MG63 (cell line): Measurements from ENCODE around the gene FCHSD2. TPM values are rescaled to one million over a fixed set of nuclear protein-coding genes. Genes with fewer than 3 reads are reported as not detected.

ENCODE experiments used
- DNase-seq: peaks from one replicate; pipeline ENCODE4 v3.0.0-alpha.2; 2020
- H3K27me3 ChIP-seq: fragments of 250-450 bp; sonication (Bioruptor Pico); 2 replicates; pipeline ENCODE4 v1.5.1; 2020; ENCODE audit warnings: mild to moderate bottlenecking, moderate library complexity
- H3K36me3 ChIP-seq: fragments of 250-450 bp; sonication (Bioruptor Pico); 2 replicates; pipeline ENCODE4 v1.5.1; 2020; ENCODE audit warnings: mild to moderate bottlenecking, moderate library complexity
- H3K4me3 ChIP-seq: fragments of 250-450 bp; sonication (Bioruptor Pico); 2 replicates; pipeline ENCODE4 v1.5.1; 2020; ENCODE audit warnings: mild to moderate bottlenecking, moderate library complexity
- H3K9me3 ChIP-seq: fragments of 250-450 bp; sonication (Bioruptor Pico); 2 replicates; pipeline ENCODE4 v1.5.1; 2020; ENCODE audit warnings: mild to moderate bottlenecking, moderate library complexity
- total RNA-seq: library from RNA; depleted of rRNA; stranded (reverse); fragments of >200 nt; shearing (Covaris generic); gene quantifications from 2 replicates; pipeline ENCODE4 v1.2.3, GENCODE V29; 2014; ENCODE audit warnings: low replicate concordance

Gene FCHSD2
- total RNA-seq, 1 experiment from 2014 or later, result 8.2 TPM

DNA sequence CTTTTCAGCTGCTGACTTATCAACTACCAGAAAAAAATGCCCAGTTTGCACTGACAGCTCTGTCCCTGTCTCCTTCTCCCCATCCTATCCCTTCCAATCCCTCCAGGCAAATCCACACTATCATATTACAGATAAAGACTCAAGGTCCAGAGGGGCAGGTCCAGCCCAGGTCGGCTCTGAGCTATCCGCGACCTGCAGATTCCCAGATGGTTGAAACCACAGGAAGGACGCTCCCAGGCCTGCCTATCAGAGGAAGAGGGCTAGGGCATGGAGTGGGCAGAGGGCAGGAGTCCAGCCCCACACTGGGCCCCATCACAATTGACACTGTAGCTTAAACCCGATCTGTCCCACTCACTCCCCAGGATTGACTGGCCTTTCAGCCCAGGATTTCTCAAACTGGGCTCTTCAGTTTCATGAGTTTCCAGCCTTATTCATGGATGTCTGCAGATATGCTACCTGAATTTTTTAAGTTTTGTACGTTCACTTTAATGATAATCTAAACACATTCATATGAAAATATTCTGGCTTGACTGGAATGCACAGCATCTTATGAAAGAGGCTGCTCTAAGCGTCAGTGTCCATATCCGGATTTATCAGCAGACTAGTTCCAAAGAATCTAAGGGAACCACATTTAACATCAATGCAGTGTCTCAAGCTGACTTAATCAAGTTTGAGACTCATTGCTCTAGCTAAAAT lies 16.4 kb upstream of the FCHSD2 start:
- H3K27me3 ChIP-seq, result no peaks in the 10 kb centered on the region
- H3K36me3 ChIP-seq, result no peaks in the 10 kb centered on the region
- no peak overlapping the region for H3K4me3 ChIP-seq
- H3K9me3 ChIP-seq, result no peaks in the 10 kb centered on the region
- DNase-seq, result no peak

DNA sequence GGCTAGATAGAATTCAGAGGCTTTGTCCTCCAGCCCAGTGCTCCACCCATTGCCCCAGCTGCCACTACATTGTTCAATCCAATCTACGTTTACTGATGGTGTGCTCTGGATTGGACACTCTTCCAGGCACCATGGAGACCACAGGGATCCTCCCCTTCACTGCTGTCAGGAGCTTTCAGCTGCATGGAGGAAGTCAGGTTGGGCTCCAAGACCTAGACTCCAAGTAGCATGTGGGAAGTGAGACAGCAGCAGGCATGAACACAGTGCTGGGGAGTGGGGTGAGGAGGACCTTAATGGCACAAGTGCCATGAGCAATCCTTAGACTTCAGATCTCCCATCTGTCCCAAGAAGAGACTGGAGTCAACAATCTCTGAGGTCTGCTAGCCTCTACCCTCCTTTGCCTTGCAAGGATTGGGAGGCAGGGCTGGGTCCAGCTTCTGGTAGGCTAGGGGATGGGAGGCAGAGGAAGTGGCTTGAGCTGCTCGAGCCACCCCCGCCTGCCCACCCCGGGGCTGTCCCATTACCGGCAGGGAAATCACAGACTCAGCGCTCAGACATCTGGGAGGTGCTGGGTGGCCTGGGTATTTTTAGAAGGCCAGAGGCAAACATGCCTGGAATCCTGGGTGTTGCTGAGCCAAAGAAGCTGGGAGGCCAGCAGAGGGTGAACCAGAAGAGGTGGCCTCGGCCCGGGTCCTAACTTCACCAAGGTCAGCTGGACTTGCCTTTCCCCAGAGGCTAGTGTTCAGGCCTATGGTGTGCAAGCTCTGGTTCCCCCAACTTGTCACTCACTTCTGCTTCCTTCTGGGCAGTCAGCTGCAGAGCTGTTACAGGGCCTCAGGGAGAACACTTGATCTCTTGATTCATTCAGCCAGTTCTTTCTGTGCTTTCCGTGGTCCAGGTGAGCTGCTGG lies 15.2 kb upstream of the FCHSD2 start:
- Histone ChIP-seq H3K9me3 (no peaks in the 10 kb centered on the region), H3K27me3 (no peaks in the 10 kb centered on the region), H3K36me3 (no peaks in the 10 kb centered on the region), H3K4me3 (no peak overlapping the region)
- no peak for DNase-seq

GRCh38 chr11:73156686-73157085 lies 14.6 kb upstream of the FCHSD2 start:
- Histone ChIP-seq H3K36me3 (no peaks in the 10 kb centered on the region), H3K9me3 (no peaks in the 10 kb centered on the region), H3K27me3 (no peaks in the 10 kb centered on the region), H3K4me3 (no peak overlapping the region)
- DNase-seq, result no peak

DNA sequence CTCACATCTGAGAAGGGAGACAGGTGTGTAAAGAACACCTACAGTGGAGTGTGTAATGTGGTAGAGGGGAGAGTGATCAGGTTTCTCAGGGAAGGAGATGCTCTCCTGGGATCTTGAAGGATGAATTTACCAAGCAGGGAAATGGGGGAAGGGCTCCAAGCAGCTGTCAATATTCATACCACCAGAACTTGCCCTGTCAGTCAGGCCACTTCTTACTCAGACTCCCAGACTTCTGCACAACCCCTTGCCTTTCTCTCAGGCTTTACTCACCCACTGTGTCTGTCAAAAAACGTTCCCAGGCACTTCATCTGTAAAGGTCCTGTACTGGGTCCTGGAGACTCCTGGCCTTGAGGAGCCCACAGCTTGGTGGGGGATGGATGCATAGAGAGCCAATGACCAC lies 14.0 kb upstream of the FCHSD2 start:
- no peaks in the 10 kb centered on the region for H3K27me3 ChIP-seq
- no peak for DNase-seq
- no peaks in the 10 kb centered on the region for H3K9me3 ChIP-seq
- no peak overlapping the region for H3K4me3 ChIP-seq
- no peaks in the 10 kb centered on the region for H3K36me3 ChIP-seq

DNA sequence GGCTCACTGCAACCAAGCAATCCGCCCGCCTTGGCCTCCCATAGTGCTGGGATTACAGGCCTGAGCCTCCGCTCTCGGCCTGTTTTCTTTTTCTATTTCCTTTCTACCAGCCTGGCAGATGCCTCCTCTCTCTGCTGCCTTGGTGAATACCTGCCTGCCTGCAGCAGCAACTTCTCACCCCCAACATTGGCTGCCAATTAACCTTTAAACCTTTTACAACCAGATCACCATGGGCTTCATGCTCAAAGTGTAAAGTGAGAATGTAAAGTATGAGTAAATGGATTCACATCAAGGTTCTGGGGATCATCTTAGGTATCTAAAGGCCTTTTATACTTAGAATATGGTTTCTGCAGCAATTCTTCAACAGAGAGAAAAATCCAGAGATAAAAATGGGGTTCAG lies 13.0 kb upstream of the FCHSD2 start:
- Histone ChIP-seq H3K9me3 (no peaks in the 10 kb centered on the region), H3K27me3 (no peaks in the 10 kb centered on the region), H3K4me3 (no peak overlapping the region), H3K36me3 (no peaks in the 10 kb centered on the region)
- no peak for DNase-seq

DNA sequence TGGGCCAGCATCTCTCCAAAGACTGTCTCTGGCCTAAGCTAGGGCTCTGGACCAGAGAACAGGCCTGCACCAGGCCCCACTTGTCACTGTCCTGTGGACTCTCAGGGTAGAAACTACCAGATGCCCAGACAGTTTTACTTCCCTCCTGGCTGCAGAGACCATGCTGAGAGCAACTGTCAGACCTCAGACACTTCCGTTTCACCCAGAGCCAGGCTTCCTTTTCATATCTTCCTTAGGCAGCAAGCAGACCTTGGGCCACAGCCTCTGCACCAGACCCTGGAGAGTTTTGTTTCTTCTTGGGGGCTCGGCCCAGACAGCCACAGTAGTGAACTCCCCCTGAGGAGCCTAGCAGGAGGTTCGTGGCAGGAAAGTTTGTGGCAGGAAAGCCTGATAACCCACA lies 12.1 kb upstream of the FCHSD2 start:
- H3K27me3 ChIP-seq, result no peaks in the 10 kb centered on the region
- no peak overlapping the region for H3K4me3 ChIP-seq
- H3K36me3 ChIP-seq, result no peaks in the 10 kb centered on the region
- no peak for DNase-seq
- no peaks in the 10 kb centered on the region for H3K9me3 ChIP-seq

GRCh38 chr11:73152861-73153483 lies 10.9 kb upstream of the FCHSD2 start:
- DNase-seq, result no peak
- Histone ChIP-seq H3K27me3 (no peaks in the 10 kb centered on the region), H3K9me3 (no peaks in the 10 kb centered on the region), H3K36me3 (no peaks in the 10 kb centered on the region), H3K4me3 (no peak overlapping the region)

GRCh38 chr11:73152086-73152853 lies 10.2 kb upstream of the FCHSD2 start:
- no peak overlapping the region for H3K4me3 ChIP-seq
- no peaks in the 10 kb centered on the region for H3K9me3 ChIP-seq
- no peak for DNase-seq
- no peaks in the 10 kb centered on the region for H3K27me3 ChIP-seq
- no peaks in the 10 kb centered on the region for H3K36me3 ChIP-seq

- no peaks in the 10 kb centered on the region for H3K36me3 ChIP-seq
- H3K27me3 ChIP-seq, result no peaks in the 10 kb centered on the region
- H3K9me3 ChIP-seq, result no peaks in the 10 kb centered on the region
- H3K4me3 ChIP-seq, result no peak overlapping the region
- no peak for DNase-seq
Observed at GRCh38 chr11:73151416-73151815, 9.3 kb upstream of the FCHSD2 start.

DNA sequence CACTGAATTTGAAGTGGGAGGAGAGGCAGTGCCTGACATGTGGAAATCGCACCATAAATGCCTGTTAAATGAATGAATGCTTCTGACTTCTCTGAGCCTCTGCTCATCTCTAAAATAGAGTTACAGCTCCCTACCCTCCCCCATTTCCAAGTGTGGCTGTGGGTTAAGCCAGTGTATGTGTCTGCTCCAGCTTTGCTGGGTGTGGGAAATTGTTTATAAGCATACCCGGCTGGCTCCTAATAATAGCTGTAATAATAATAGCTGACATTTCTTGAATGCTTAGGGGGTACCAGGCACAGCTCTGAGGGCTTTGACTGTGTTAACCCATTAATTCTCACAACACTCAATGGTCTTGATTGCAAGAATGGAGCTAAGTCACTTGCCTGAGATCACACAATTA lies 7.0 kb upstream of the FCHSD2 start:
- Histone ChIP-seq H3K9me3 (no peaks in the 10 kb centered on the region), H3K27me3 (no peaks in the 10 kb centered on the region), H3K4me3 (no peak overlapping the region), H3K36me3 (no peaks in the 10 kb centered on the region)
- no peak for DNase-seq

DNA sequence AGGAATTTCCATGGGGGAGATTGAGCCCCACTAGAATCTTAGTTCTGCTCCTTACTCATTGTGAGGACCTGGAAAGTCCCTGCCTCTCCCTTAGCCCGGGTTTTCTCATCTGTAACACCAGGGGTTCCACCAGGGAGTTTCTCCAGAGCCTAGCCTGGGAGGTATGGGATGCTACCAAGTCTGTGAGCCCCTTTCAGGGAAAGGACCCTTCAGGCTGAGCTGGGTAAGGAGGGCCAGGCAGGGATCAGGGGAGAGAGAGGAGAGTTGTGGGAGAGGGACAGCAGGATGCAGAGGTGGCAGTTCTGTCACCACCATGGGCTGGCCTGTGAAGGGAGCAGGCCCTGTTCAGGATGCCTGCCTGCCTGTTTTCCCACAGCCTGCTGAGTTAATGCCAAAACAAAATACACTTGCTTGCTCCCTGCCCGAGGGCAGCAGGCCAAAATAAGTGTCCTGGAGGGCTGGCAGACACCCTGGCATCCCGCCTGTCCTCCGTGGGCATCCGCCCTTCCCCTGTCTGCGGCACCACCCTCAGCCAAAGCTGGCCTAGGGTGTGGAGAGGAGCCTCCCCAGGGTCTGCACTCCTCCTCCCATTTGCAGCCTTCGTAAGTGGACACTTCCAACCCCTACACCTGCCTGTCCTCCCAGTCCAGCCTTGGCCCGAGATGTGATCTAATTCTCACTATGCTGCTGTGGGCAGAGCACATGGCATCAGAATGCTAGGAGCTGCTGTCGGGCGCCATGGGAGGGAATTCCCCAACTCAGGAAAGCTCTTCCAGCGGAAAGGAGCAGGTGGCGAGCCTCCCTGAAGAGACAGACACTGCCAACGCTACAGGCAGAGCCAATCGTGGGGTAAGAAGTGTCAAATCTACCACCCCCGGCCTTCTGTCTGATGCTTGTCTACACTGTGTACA lies 5.9 kb upstream of the FCHSD2 start:
- no peaks in the 10 kb centered on the region for H3K9me3 ChIP-seq
- no peak overlapping the region for H3K4me3 ChIP-seq
- no peaks in the 10 kb centered on the region for H3K36me3 ChIP-seq
- no peak for DNase-seq
- no peaks in the 10 kb centered on the region for H3K27me3 ChIP-seq

GRCh38 chr11:73145986-73146575 lies 4.0 kb upstream of the FCHSD2 start:
- no peaks in the 10 kb centered on the region for H3K36me3 ChIP-seq
- no peaks in the 10 kb centered on the region for H3K9me3 ChIP-seq
- no peak for DNase-seq
- no peak overlapping the region for H3K4me3 ChIP-seq
- H3K27me3 ChIP-seq, result no peaks in the 10 kb centered on the region

DNA sequence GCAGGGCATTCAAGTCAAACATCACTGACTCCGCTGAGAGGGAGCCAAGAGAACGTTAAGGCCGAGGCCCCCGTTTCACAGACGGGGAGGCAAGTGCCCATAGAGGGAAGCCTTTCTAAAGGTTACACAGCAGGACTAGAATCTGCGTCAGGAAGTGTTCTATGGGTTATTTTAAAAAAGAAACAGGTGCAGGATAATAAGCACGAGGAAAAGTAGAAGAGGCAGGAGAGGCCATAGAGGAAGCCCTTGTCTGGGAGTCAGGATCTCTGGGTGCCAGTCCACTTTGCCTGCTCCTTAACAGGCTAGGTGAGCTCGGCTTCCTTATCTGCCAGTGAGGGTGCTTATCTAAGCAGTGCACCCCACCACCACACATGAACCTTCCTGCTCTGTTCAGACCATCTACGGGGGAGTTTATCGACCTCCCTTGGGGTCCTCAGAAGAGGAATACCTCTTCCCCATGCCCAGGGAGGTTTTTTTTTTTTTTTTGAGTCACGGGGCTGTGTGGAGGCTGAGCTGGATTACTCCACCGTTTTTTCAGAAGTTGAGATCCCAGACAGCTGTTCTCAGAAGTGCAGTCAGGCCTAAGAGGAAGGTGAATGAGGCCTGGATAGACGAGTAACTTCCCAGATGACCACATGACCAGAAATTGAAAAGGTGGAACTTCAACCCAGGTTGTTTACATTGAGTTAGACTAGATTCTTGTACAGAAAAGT lies 1.2 kb upstream of the FCHSD2 start:
- Histone ChIP-seq H3K4me3 (peak overlapping the region; percentile 80), H3K9me3 (no peaks in the 10 kb centered on the region), H3K36me3 (peaks cover 9% of the 10 kb centered on the region), H3K27me3 (no peaks in the 10 kb centered on the region)
- no peak for DNase-seq

GRCh38 chr11:73141309-73142127 lies 600 bp downstream of the FCHSD2 start:
- no peaks in the 10 kb centered on the region for H3K9me3 ChIP-seq
- H3K27me3 ChIP-seq, result no peaks in the 10 kb centered on the region
- H3K36me3 ChIP-seq, result peaks cover 9% of the 10 kb centered on the region
- peak overlapping the region; percentile 80 for H3K4me3 ChIP-seq
- DNase-seq, result peak; percentile 75

DNA sequence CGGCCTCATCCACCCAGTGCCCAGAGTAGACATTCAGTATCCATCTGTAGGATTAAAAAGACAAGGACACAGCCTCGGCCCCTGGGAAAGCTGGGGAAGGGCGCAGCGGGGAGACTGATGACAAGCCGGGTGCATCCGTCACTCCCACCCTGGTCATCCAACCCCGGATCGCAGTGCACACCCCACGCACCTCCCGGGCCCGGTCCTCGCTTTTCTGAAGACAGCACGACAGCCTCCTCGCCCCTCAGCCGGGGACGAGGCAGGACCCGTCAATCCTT lies 1.1 kb downstream of the FCHSD2 start:
- peak; percentile 33 for DNase-seq
- Histone ChIP-seq H3K27me3 (no peaks in the 10 kb centered on the region), H3K36me3 (peaks cover 9% of the 10 kb centered on the region), H3K4me3 (peak overlapping the region; percentile 80), H3K9me3 (no peaks in the 10 kb centered on the region)
